Stimulated activated naive CD4-positive, alpha-beta T cell (primary cell): ENCODE results near the gene CUEDC1.

Experiments used
- DNase-seq, 6 experiments: peaks; one replicate each; lab custom pipeline; 2025; lab: John Stamatoyannopoulos, UW

CUEDC1 gene

DNA sequence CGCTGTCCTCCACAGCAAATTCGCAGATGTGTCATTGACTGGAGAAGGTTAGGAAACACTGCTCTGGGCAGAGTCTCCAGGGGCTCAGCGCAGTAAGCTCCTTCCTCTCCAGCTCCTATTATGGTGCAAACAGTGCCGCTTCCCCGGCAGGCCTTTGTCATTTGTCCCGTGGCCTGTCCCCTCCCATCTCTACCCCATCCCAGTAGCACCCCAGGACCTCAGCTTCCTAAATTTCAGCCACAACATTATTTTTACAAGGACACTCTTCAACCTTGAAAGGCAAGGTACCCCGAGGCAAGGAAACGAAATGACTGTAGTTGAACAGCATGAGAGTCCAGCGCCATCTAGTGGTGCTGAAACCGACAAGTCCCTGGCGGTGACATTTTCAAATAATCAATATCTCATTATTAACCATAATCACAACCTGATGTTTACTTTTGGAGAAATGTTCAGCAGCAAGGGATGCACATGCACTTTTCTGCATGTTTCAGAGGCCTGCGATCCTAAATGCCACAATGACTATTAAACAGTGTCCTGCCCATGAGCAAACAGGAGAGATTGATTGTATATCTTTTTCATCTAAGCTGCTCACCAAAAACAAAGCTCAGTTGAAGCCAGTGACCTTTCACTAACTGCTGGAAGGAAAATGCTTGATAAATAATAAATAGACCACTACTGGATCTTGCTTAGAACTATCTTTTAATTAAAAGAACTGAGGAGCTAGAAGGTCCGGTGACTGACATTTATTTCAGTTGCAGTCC, 121.9 kb downstream of the CUEDC1 start:
- peak; percentile 29 to 74 (median 46) for DNase-seq

DNA sequence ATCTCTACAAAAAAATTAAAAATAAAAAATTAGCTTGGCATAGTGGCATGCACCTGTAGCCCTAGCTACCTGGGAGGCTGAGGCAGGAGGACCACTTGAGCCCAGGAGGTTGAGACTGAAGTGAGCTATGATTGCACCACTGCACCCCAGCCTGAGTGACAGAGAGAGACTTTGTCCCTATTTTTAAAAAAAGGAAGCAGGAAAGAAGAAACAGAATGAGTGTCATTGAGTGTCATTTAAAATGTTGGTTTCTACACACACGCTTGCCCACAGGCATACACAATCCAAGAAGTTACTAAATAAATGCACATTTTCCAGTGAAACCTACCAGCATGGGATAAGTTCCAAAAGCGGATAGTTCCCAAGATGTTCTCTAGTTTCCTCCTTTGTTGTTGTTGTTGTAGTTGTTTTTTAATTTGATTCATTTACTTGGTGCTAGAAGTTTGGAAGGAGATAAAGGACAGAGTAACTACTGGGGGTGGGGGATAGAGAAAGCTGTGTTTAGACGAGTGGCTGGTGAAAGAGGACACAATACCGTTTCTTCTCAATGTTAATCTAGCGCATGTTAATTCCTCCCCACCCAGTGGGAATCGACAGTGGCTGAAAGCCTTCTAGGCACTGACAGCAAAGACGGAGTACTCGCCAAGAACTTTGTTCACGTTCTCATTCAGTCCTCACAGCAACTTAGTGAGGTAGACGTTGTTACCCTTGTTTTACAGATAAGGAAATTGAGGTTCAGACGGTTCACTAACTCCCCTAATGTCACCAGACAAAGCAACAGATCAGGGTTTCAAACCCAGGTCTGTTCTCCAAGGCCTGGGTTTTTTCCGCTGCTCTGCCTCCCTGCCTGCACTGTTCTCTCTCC, 122.7 kb downstream of the CUEDC1 start:
- DNase-seq = no peak

DNA sequence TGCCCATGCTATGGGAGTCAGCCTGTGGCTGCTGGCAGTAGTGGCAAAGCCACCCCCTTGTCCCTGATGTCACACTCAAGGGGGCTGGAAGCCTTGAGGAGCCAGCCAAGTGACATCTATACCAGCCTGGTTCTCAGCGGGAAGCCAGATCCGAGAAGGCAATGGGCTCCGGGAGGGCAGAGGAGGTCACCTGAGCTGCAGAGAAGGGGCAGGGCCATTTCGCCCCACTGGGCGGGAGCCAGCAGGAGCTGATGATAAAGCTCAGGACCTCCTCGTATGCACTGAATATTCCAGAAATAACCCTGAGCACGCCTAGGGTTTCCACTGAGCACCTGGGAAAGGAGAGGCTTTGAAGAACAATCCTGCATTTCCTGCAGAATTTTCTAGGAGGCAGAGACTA, 124.3 kb downstream of the CUEDC1 start:
- no peak for DNase-seq

DNA sequence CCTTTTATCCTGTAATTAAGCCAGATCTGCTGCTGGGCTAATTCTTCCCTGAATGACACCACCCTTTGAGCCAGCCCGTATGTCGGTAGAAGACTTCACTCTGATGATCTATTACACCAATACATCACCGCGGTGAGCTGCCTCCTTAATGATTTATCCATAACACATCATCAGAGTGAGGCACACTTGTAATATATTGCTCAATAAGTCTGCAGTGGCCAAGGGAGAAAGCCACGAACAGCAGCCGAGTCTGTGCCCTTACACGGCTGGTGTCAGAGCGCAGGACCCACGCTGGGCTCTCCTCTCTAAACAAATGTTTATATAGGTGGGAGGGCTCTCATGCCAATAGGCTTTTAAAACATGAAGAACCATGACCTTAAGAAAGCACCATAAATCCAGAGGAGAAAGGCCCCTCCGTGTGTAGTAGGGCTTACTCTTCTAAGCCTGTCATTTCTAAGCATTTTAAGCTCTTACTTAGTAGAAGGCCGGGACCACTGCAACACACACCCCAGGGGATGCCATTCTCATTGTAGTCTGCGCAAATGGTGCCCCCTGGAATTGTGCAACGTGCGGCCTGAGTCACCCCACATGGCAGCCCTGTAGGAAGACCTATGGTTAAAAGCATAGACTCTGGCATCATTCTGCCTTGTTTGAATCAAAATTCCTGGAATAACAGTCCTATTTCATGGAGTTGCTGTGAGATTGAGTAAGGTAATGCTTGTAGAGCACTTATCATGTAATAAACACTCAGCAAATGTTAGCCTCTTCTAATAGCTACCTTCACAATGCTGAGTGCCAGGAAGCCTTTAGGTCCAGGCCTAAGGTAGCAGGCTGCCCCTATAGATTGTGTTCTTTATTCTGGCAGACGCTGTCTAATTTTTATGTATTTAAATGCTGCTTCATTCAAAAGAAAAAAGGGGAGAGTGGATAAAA, 131.5 kb downstream of the CUEDC1 start:
- DNase-seq = no peak

DNA sequence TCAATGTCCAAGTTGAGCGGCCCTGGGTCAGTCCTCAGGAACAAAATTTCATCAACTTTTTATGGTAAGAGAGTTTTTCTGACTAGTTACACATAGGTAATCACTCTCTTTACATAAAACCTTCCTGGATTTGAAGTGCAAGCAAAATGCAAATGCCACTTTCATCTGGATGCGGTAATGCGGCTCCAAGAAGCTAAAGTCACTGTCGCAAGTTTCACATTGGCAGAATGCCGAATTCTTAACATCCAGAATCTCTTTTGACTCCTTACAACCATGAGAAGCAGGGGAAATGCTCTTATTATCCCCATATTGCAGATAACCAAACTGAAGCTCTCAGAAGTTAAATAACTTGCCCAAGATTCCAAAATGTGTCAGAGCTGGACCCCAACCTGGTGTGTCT, 135.3 kb downstream of the CUEDC1 start:
- no peak for DNase-seq

DNA sequence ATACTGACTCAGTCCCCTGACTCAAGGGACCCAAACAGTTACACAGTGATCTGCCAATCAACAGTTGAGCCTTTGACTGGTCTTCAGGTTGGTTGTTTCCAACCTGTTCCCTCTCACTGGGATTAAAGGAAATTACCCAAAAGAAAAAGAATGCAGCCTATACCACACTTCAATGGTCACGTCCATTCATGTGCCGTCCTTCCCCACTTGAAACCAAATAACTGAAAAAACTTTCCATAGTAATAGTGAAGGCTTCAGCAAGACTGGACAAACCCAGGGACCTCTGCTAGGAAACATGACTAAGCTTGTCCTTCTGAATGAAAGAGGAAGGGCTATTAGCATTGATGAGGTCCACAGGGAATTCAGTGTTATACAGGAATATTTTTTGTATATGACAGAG, 135.9 kb downstream of the CUEDC1 start:
- DNase-seq = no peak

DNA sequence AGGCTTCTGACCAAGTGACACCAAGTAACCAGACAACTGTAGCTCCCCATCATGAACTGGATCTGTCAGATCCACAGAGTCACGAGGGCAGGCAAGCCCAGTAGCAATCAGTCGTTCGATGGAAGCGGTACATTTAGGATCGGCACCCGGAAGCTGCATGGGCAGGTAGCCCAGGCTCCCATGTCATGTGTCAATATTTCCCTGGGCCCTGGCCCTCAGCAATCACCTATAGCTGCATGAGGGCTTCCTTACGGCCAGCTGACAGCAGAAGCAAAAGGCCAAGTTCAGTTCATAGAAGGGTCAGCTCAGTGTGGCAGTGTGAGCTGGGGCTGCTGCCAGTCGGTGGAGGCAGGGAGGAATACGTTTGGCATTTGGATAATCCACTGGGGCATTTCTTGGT, 137.1 kb downstream of the CUEDC1 start:
- no peak for DNase-seq

DNA sequence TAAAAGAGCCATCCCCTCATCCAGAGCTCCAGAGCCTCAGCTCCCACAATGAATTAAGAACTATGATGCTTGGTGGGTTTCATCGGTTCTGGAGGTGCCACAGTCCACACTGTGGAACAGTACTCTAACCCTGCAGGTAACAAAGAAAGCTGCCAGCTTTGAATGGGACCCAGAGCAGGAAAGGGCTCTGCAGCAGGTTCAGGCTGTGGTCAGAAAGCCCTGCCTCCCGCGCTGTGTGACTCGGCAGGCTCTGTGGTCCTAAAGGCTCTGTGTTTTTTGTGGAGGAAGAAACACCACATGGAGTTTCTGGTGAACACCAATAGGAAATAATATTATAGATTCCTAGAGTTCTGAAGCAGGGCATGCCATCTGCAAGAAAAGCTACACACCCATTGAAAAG, 137.9 kb downstream of the CUEDC1 start:
- no peak for DNase-seq

DNA sequence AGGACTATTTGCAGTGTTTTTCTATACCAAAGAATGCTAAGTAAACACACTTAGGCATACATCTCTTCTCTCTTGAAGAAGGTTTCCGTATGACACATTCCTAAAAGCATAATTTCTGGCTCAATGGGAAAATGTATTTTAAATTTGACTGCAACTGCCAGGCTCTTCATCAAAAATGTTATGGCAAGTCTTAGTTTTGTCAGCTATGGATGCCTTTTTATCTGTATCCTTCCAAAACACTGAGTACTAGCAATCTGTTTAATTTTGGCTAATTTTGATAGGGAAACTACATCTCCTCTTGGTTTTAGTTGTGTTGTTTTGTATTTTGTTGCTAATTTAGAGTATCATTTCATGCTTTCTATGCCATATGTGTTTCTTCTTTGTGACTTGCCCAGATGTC, 140.8 kb downstream of the CUEDC1 start:
- DNase-seq = no peak

DNA sequence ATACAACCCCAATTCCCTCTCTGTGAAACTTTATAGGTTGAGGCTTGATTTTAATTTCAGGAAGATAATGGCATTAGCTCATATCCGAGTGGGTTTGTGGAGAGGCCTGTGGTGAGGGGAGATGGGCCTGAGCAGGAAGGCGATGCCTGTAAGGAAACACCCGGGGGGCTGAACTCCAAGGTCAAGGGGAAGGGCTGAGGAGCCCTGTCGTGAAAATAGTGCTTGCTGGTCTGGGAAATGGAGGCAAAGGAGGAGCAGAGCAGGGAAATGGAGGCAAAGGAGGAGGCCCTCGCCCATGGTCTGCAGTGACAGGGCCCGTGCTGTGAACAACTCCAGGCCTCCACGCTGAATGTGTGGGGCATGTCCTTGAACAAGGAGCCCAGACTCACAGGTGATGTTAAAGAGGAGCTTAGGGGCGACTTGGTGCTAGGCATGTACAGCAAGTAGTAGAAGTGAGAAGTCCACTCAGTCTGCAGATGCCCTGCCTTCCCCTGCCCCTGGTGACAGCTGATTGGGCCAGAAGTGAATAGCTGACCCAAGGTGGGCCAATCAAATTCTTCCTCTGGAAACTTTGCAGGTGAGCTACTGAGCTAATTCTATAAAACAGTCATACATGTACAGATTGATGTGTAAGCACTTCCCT, 143.5 kb downstream of the CUEDC1 start:
- DNase-seq = no peak
